ENCODE results near the gene RGS7. TPM values are rescaled to one million over a fixed set of nuclear protein-coding genes. Genes with fewer than 3 reads are reported as not detected.
"Not testable (repeated sequence)": the region's sequence is repeated elsewhere in the genome, so short reads cannot be mapped to it uniquely, and the experiment has no call there.

RGS7 gene
- total RNA-seq, 4 donors from 2014 or later = not detected

DNA sequence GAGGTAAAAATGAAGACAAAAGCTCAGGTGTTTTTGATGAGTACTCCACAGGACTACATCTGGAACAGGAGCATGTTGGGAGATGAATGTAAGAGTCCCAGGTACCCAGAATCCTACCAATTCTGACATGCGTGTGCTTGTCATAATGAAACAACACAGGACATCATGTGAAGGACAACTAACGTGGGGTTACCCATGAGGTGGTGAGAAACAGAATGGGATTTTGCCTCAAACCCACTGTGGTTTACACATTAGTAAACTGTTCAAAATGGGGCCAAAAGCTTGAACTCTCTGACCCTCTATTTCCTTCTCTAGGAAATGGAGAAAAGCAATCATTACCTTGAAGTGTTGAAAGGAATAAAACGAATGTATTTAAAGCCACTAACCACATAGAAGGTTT is 266.2 kb downstream of the RGS7 start:
- no peak for DNase-seq
- Histone ChIP-seq H3K36me3 (no peaks in the 10 kb centered on the region), H3K9me3 (no peaks in the 10 kb centered on the region), H3K27me3 (no peaks in the 10 kb centered on the region), H3K4me3 (no peak overlapping the region), H3K4me1 (no peaks in the 10 kb centered on the region), H3K27ac (no peak overlapping the region)
- TF ChIP-seq POLR2A (IDR thresholded peaks at IDR 0.05) = no peak
- TF ChIP-seq, protein P1, sequence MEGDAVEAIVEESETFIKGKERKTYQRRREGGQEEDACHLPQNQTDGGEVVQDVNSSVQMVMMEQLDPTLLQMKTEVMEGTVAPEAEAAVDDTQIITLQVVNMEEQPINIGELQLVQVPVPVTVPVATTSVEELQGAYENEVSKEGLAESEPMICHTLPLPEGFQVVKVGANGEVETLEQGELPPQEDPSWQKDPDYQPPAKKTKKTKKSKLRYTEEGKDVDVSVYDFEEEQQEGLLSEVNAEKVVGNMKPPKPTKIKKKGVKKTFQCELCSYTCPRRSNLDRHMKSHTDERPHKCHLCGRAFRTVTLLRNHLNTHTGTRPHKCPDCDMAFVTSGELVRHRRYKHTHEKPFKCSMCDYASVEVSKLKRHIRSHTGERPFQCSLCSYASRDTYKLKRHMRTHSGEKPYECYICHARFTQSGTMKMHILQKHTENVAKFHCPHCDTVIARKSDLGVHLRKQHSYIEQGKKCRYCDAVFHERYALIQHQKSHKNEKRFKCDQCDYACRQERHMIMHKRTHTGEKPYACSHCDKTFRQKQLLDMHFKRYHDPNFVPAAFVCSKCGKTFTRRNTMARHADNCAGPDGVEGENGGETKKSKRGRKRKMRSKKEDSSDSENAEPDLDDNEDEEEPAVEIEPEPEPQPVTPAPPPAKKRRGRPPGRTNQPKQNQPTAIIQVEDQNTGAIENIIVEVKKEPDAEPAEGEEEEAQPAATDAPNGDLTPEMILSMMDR (IDR thresholded peaks at IDR 0.05 in 4 of 5, conservative IDR thresholded peaks at IDR 0.05 in 1 of 5) = no peak
- intact Hi-C loops (cut with DNase I; ENCODE audit: low total_unique reads) = no loop called here
- no peak for ATAC-seq
- in situ Hi-C loops (cut with MboI; ENCODE audit: low sequenced_read_pairs in 4 of 4) = no loop called here

GRCh38 chr1:241089066-241089465 is 267.9 kb downstream of the RGS7 start:
- in situ Hi-C loops (cut with MboI; ENCODE audit: low sequenced_read_pairs in 4 of 4); H3K36me3 ChIP-seq; H3K27me3 ChIP-seq; H3K27ac ChIP-seq; ATAC-seq; H3K9me3 ChIP-seq; H3K4me3 ChIP-seq; intact Hi-C loops (cut with DNase I; ENCODE audit: low total_unique reads); H3K4me1 ChIP-seq; DNase-seq: not testable (repeated sequence)

GRCh38 chr1:241088075-241088474 is 268.9 kb downstream of the RGS7 start:
- H3K9me3 ChIP-seq = not testable (repeated sequence)

GRCh38 chr1:241086686-241087085 is 270.3 kb downstream of the RGS7 start:
- no peak for TF ChIP-seq POLR2A (IDR thresholded peaks at IDR 0.05)
- TF ChIP-seq, protein P1 (IDR thresholded peaks at IDR 0.05 in 4 of 5, conservative IDR thresholded peaks at IDR 0.05 in 1 of 5) = no peak
- H3K4me3 ChIP-seq = no peak overlapping the region
- DNase-seq = no peak
- intact Hi-C loops (cut with DNase I; ENCODE audit: low total_unique reads) = no loop called here
- H3K27me3 ChIP-seq = no peaks in the 10 kb centered on the region
- no peaks in the 10 kb centered on the region for H3K9me3 ChIP-seq
- H3K27ac ChIP-seq = no peak overlapping the region
- no peak for ATAC-seq
- H3K36me3 ChIP-seq = no peaks in the 10 kb centered on the region
- no peaks in the 10 kb centered on the region for H3K4me1 ChIP-seq
- in situ Hi-C loops (cut with MboI; ENCODE audit: low sequenced_read_pairs in 4 of 4) = no loop called here

More at GRCh38 chr1:241088075-241088474, 268.9 kb downstream of the RGS7 start:
- H3K27ac ChIP-seq; ATAC-seq; in situ Hi-C loops (cut with MboI; ENCODE audit: low sequenced_read_pairs in 4 of 4); DNase-seq; intact Hi-C loops (cut with DNase I; ENCODE audit: low total_unique reads); H3K4me3 ChIP-seq; H3K36me3 ChIP-seq; H3K4me1 ChIP-seq; H3K27me3 ChIP-seq: not testable (repeated sequence)

DNA sequence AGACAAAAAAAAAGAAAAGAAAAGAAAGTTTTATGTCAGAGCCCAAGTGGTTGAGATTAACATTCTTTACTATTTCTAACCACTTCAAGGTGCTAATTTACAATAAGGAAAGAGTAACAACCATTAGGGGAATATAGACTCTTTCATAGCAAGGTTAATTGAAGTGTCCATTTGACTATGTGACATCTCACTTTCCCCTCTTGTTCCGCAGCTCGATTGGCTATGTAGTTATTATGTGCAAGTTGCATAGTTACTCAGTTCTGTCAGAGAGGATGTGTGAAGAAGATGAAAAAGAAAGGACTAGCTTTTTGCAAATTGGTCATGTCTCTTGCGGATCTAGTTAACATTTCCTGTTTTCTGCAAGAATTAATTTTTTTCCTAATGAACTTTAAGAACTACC is 273.7 kb downstream of the RGS7 start:
- Histone ChIP-seq H3K27me3 (no peaks in the 10 kb centered on the region), H3K27ac (no peak overlapping the region), H3K36me3 (no peaks in the 10 kb centered on the region), H3K9me3 (no peaks in the 10 kb centered on the region), H3K4me1 (no peaks in the 10 kb centered on the region), H3K4me3 (no peak overlapping the region)
- no peak for TF ChIP-seq POLR2A (IDR thresholded peaks at IDR 0.05)
- TF ChIP-seq, protein P1 (IDR thresholded peaks at IDR 0.05 in 4 of 5, conservative IDR thresholded peaks at IDR 0.05 in 1 of 5) = no peak
- ATAC-seq (no peak), DNase-seq (no peak)
- intact Hi-C loops (cut with DNase I; ENCODE audit: low total_unique reads) = no loop called here
- in situ Hi-C loops (cut with MboI; ENCODE audit: low sequenced_read_pairs in 4 of 4) = no loop called here

DNA sequence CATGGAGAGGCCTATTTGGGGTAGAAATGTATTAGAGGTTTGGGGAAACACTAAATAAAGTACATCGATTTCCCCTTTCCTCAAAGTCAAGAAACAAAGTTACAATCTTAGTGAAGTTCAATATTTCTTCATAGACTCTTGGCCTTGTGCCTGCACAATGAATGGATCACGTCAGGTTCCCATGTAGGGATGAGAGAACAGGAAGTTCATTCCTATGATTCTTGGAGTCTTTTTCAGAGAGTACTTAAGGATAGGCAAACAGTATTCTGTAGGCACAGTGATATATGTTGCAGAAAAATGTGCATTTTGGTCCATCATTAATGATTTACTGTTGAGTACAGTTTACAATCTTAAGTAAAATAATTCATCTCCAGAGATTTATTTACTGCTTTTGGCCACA is 275.5 kb downstream of the RGS7 start:
- intact Hi-C loops (cut with DNase I; ENCODE audit: low total_unique reads) = no loop called here
- Histone ChIP-seq H3K27me3 (no peaks in the 10 kb centered on the region), H3K36me3 (no peaks in the 10 kb centered on the region), H3K4me1 (no peaks in the 10 kb centered on the region), H3K9me3 (no peaks in the 10 kb centered on the region), H3K4me3 (no peak overlapping the region), H3K27ac (no peak overlapping the region)
- TF ChIP-seq, protein P1 (IDR thresholded peaks at IDR 0.05 in 4 of 5, conservative IDR thresholded peaks at IDR 0.05 in 1 of 5) = no peak
- no peak for TF ChIP-seq POLR2A (IDR thresholded peaks at IDR 0.05)
- ATAC-seq (no peak), DNase-seq (no peak)
- in situ Hi-C loops (cut with MboI; ENCODE audit: low sequenced_read_pairs in 4 of 4) = no loop called here
